DMS153 (cell line): ENCODE measurements around the gene CIAO2A.
A peak's percentile ranks its signal among the peaks of the same experiment; 100 is the strongest.
"Not testable (repeated sequence)": the region's sequence is repeated elsewhere in the genome, so short reads cannot be mapped to it uniquely, and the experiment has no call there.

ENCODE experiments used
- DNase-seq: peaks from one replicate; lab custom pipeline; 2025; lab: John Stamatoyannopoulos, UW

CIAO2A gene

GRCh38 chr15:64093627-64094417 lies at the start of gene CIAO2A:
Gene CIAO2A, minus strand, starts transcription at chr15:64093838. Its CDS starts 70 bp downstream, at chr15:64093768.
- peak; percentile 93 for DNase-seq

DNA sequence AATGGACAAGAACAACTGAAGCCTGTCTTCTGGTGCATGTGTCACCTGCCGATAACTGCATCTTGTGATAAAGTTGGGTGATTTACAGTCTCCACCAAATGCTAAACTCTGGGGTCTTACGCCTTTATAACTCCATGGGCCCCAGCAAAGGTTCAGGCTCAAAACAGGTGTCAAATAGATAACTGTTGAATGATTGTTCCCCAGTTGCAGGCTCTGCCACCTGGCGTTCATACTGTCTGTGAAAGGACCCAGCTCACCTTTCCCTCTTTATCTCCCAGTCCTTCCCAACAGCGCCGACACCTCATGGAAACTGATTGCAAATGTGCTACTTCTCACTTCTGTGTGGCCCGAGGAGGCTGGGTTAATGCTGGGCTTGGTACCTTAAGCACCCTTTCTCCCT lies 49.6 kb upstream of the CIAO2A start:
- no peak for DNase-seq

- no peak for DNase-seq
Observed at GRCh38 chr15:64141798-64142512, 48.3 kb upstream of the CIAO2A start.

GRCh38 chr15:64138331-64138941 lies 44.8 kb upstream of the CIAO2A start:
- no peak for DNase-seq

- DNase-seq = no peak
Observed at GRCh38 chr15:64137226-64137833, 43.7 kb upstream of the CIAO2A start.

- DNase-seq = no peak
Observed at GRCh38 chr15:64136347-64136746, 42.7 kb upstream of the CIAO2A start.

DNA sequence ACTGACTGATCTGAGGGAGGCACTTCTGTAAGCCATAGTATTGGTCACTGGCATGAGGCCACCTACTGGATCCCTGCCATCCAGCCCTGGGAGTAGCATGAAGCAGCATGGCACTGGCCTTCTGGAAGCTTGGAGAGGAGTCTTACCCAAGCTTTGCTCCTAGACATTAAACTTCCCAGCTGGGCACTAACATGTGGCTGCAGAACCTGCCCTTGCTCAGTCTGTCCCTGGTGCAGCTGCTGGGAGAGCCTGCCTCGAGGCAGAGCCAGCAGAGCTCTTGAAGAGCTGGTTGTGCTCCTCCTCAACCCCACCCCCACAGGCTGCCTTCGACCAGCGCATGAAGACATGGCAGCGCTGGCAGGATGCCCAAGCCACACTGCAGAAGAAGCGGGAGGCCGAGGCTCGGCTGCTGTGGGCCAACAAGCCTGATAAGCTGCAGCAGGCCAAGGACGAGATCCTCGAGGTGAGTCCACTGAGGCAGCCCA lies 40.7 kb upstream of the CIAO2A start:
- DNase-seq = no peak

DNA sequence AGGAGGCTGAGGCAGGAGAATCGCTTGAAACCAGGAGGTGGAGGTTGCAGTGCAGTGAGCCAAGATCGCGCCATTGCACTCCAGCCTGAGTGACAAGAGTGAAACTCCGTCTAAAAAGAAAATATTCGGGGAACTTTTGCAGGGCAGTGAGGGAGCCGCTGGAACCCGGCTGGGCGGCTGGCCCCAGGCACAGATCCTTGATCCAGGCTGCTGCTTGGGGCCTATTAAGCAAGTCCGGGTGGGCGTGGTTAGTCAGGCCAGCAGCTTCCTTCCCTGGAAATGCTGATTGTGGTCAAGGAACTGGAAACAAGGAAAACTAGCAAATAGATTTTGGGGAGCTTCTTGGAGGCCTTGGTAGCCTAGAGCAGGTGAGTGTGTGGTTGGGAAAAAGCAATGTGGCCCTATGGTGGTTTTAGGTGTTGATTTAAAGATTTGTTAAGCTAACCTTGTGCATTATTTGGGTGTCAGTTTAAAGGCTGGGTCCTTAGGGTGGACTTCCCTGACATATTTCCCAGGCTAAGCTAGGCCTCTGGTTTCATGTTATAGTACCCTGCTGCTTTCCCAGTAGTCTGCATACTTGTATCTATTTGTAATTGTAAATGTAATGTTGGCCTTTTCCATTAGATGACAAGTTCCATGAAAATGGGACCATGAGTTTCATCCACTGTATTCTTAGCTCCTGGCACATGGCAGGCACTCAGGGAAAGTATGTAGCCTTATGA lies 40.1 kb upstream of the CIAO2A start:
- DNase-seq = no peak

DNA sequence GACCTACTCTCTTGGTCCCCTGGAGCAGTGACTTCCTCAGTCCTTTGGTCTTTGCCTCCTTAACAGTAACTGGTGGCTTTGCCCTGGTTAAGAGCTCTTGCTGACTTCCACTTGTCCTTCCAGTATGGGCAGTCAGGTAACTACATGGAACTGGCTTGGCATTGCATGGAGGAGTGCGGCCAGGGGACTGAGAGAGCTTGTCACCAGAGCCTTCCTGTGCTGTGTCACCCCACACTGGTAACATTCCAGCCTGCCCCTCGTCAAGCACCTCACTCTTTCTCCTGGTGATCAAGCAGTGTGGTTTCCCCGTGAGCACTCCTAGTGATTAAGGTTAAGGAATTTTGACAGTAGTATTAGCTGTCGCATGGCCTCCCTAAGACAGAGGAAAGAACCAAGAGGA lies 38.6 kb upstream of the CIAO2A start:
- DNase-seq = no peak

GRCh38 chr15:64131547-64131946 lies 37.9 kb upstream of the CIAO2A start:
- no peak for DNase-seq

DNA sequence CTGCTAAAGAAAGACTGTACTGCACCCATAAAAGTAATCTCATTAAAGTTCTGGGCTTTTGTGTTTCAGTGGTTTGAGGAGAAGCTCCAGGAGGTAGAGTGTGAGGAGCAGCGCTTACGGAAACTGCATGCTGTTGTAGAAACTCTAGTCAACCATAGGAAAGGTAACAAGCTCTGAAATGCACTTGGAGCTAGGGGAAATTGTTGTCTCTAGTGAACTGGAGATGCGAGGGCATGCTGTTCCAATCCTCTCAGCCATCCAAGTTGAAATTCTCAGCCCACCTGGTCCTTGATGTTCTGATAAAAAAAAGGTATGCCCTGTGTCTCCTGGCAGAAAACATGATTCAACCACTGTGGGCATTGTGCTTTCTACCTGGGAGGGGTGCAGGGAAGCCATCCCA lies 36.5 kb upstream of the CIAO2A start:
- DNase-seq = no peak

- no peak for DNase-seq
Observed at GRCh38 chr15:64127521-64128270, 34.1 kb upstream of the CIAO2A start.

- no peak for DNase-seq
Observed at GRCh38 chr15:64125978-64126377, 32.3 kb upstream of the CIAO2A start.

GRCh38 chr15:64122936-64123351 lies 29.3 kb upstream of the CIAO2A start:
- no peak for DNase-seq

- no peak for DNase-seq
Observed at GRCh38 chr15:64122444-64122843, 28.8 kb upstream of the CIAO2A start.

DNA sequence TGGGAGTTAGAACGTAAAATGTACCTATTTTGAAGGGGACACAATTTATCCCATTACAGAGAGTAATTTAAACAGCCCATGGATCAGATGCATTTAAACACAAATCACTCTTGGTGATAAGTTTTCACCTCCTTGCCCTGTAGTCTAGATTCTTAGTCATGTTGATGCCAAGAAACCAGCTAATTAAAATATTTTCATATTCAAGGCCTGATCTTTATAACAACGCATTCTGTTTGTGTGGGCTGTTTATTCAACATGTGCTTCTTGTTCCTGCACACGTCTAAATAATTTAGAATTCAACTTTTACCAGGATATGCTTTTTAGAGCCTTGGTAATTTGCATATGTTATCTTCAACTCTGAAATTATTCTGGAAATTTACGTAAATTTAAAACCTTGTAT lies 28.0 kb upstream of the CIAO2A start:
- DNase-seq = no peak

GRCh38 chr15:64120322-64120721 lies 26.7 kb upstream of the CIAO2A start:
- not testable (repeated sequence) for DNase-seq

- no peak for DNase-seq
Observed at GRCh38 chr15:64117759-64118487, 24.3 kb upstream of the CIAO2A start.

DNA sequence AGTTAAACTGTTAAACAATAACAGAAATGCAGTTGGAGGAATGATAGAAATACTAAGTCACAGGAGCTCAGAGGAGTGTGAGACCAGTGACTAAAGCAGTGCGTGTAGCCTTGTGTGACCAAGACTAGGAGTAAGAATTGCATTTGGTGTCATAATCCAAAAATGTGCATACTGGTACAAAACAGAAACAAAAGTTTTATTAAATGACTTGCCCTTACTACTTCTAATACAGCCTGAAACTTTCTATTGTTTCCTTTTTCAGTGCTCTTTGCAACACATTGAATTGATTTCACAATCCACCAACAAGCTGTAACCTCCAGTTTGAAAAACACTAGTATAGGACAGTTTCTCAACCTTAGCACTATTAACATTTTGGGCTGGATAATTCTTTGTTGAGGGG lies 19.3 kb upstream of the CIAO2A start:
- no peak for DNase-seq

- no peak for DNase-seq
Observed at GRCh38 chr15:64112073-64112772, 18.6 kb upstream of the CIAO2A start.
